Endodermal cell (in vitro differentiated cells): ENCODE data around the gene YOD1. TPM values are rescaled to one million over a fixed set of nuclear protein-coding genes. Genes with fewer than 3 reads are reported as not detected.

ENCODE experiments used
- DNase-seq: peaks from one replicate; pipeline ENCODE4 v3.0.0-alpha.2; 2017
- H3K27ac ChIP-seq: 2 replicates; pipeline ENCODE4 v1.5.1; 2013; ENCODE audit warnings: mild to moderate bottlenecking, low read depth, low read length, moderate library complexity
- H3K27me3 ChIP-seq: 2 replicates; pipeline ENCODE4 v1.6.1; 2013; ENCODE audit warnings: mild to moderate bottlenecking, low read length, moderate library complexity; ENCODE audit not compliant: insufficient read depth, control insufficient read depth, poor library complexity, severe bottlenecking
- H3K36me3 ChIP-seq: 2 replicates; pipeline ENCODE4 v1.7.0; 2013; ENCODE audit warnings: mild to moderate bottlenecking, low read length, moderate library complexity; ENCODE audit not compliant: control insufficient read depth, insufficient read depth
- H3K4me1 ChIP-seq: one replicate; pipeline ENCODE4 v1.7.0; 2013; ENCODE audit warnings: low read length; ENCODE audit not compliant: control insufficient read depth, insufficient read depth
- H3K4me3 ChIP-seq: 2 replicates; pipeline ENCODE4 v1.5.1; 2013; ENCODE audit warnings: mild to moderate bottlenecking, low read length, moderate library complexity
- H3K9ac ChIP-seq: 2 replicates; pipeline ENCODE4 v1.6.1; 2013; ENCODE audit warnings: mild to moderate bottlenecking, low read length, moderate library complexity; ENCODE audit not compliant: poor library complexity, severe bottlenecking; ENCODE audit errors: extremely low read depth
- H3K9me3 ChIP-seq: 2 replicates; pipeline ENCODE4 v1.6.1; 2013; ENCODE audit warnings: mild to moderate bottlenecking, low read length, moderate library complexity; ENCODE audit not compliant: control insufficient read depth
- H3K27ac Mint-ChIP-seq: 2 replicates; pipeline ENCODE4 v1.8.0; 2020; ENCODE audit warnings: mixed read lengths
- H3K27me3 Mint-ChIP-seq: 2 replicates; pipeline ENCODE4 v1.8.0; 2021; ENCODE audit warnings: mild to moderate bottlenecking, mixed read lengths; ENCODE audit not compliant: insufficient read depth
- H3K36me3 Mint-ChIP-seq: 2 replicates; pipeline ENCODE4 v1.8.0; 2020; ENCODE audit warnings: low read depth, mixed read lengths
- H3K4me1 Mint-ChIP-seq: 2 replicates; pipeline ENCODE4 v1.8.0; 2020; ENCODE audit warnings: mixed read lengths
- H3K4me3 Mint-ChIP-seq: 2 replicates; pipeline ENCODE4 v1.8.0; 2020; ENCODE audit warnings: mild to moderate bottlenecking, moderate library complexity, mixed read lengths
- H3K9me3 Mint-ChIP-seq: 2 replicates; pipeline ENCODE4 v1.8.0; 2020; ENCODE audit warnings: mild to moderate bottlenecking, mixed read lengths
- CTCF ChIP-seq: fragments of 200-600 bp; sonication (generic); conservative IDR thresholded peaks from 2 replicates; pipeline ENCODE4 v1.5.0; 2021; ENCODE audit warnings: antibody characterized with exemption, mild to moderate bottlenecking
- WGBS, 2 experiments: methylation state at CpG; one replicate each; pipeline versions ENCODE4 v1.1.5 to v1.1.7; 2013; ENCODE audit warnings: missing lambda C conversion rate in 2 of 2, mixed read lengths in 1 of 2; ENCODE audit not compliant: insufficient coverage in 1 of 2, insufficient read length in 1 of 2; 5-methylcytosine and 5-hydroxymethylcytosine counted together
- total RNA-seq, 2 donors: library from RNA; stranded (reverse); fragmentation: NEBNext Ultra II Directional in 1 of 2; extraction: Animal tissue kit (Norgen Biotek cat#: 25700) in 1 of 2; gene quantifications; 2 replicates in 1 of 2; 3 replicates in 1 of 2; pipeline ENCODE4 v1.2.1, GENCODE V29; 2021

YOD1 gene
- total RNA-seq, 2 donors from 2014 or later, result 10.8 to 18.8 TPM

- Histone ChIP-seq H3K9me3 (no peaks in the 10 kb centered on the region), H3K4me1 (no peaks in the 10 kb centered on the region)
- 77 to 85% methylated on average over 3 of the region's 3 CpGs for WGBS, 2 experiments
Measured at GRCh38 chr1:207067185-207067584, 16.2 kb upstream of the YOD1 start.

GRCh38 chr1:207064561-207064960 is 13.6 kb upstream of the YOD1 start:
- TF ChIP-seq CTCF, result no peak
- Mint-ChIP-seq H3K36me3 (peaks cover 40% of the 10 kb centered on the region), H3K4me3 (no peak overlapping the region), H3K9me3 (no peaks in the 10 kb centered on the region), H3K27ac (no peak overlapping the region), H3K27me3 (no peaks in the 10 kb centered on the region), H3K4me1 (peaks cover 2% of the 10 kb centered on the region)
- DNase-seq, result no peak
- Histone ChIP-seq H3K4me3 (no peak overlapping the region), H3K36me3 (peaks cover 4% of the 10 kb centered on the region), H3K4me1 (no peaks in the 10 kb centered on the region), H3K27ac (no peak overlapping the region), H3K27me3 (no peaks in the 10 kb centered on the region), H3K9me3 (no peaks in the 10 kb centered on the region), H3K9ac (no peak overlapping the region)
- 93 to 95% methylated on average over 3 to 8 of the region's 8 CpGs for WGBS, 2 experiments

More at GRCh38 chr1:207067185-207067584, 16.2 kb upstream of the YOD1 start:
- peaks cover 41% of the 10 kb centered on the region for H3K36me3 Mint-ChIP-seq
- H3K4me3 Mint-ChIP-seq, result no peak overlapping the region
- TF ChIP-seq CTCF, result no peak
- no peaks in the 10 kb centered on the region for H3K4me1 Mint-ChIP-seq
- H3K27ac ChIP-seq, result no peak overlapping the region
- no peaks in the 10 kb centered on the region for H3K27me3 Mint-ChIP-seq
- no peak overlapping the region for H3K4me3 ChIP-seq
- H3K27ac Mint-ChIP-seq, result no peak overlapping the region
- H3K27me3 ChIP-seq, result no peaks in the 10 kb centered on the region
- no peaks in the 10 kb centered on the region for H3K9me3 Mint-ChIP-seq
- H3K36me3 ChIP-seq, result peaks cover 4% of the 10 kb centered on the region
- no peak for DNase-seq
- no peak overlapping the region for H3K9ac ChIP-seq

- Mint-ChIP-seq H3K36me3 (peaks cover 30% of the 10 kb centered on the region), H3K4me3 (no peak overlapping the region), H3K27ac (no peak overlapping the region), H3K9me3 (no peaks in the 10 kb centered on the region), H3K27me3 (no peaks in the 10 kb centered on the region), H3K4me1 (peaks cover 10% of the 10 kb centered on the region)
- no peaks in the 10 kb centered on the region for H3K9me3 ChIP-seq
- no peak overlapping the region for H3K27ac ChIP-seq
- TF ChIP-seq CTCF, result no peak
- no peak for DNase-seq
- H3K36me3 ChIP-seq, result no peaks in the 10 kb centered on the region
- 96 to 100% methylated on average over 5 of the region's 5 CpGs for WGBS, 2 experiments
- H3K9ac ChIP-seq, result no peak overlapping the region
- no peaks in the 10 kb centered on the region for H3K4me1 ChIP-seq
- H3K4me3 ChIP-seq, result no peak overlapping the region
- H3K27me3 ChIP-seq, result no peaks in the 10 kb centered on the region
Measured at GRCh38 chr1:207063014-207063413, 12.0 kb upstream of the YOD1 start.
